Measurements from ENCODE around the gene HEXA. TPM values are rescaled to one million over a fixed set of nuclear protein-coding genes. Genes with fewer than 3 reads are reported as not detected.
A peak's percentile ranks its signal among the peaks of the same experiment; 100 is the strongest.

Gene HEXA
- total RNA-seq, 1 donor from 2014 or later = 63.2 TPM

- no peaks in the 10 kb centered on the region for H3K9me3 Mint-ChIP-seq
- peaks cover 3% of the 10 kb centered on the region for H3K36me3 Mint-ChIP-seq (ENCODE audit: low read depth)
- H3K27me3 Mint-ChIP-seq (ENCODE audit: low read depth) = no peaks in the 10 kb centered on the region
- TF ChIP-seq CTCF (conservative IDR thresholded peaks at IDR 0.05) = no peak
- H3K4me1 Mint-ChIP-seq = no peaks in the 10 kb centered on the region
- H3K4me3 Mint-ChIP-seq = no peak overlapping the region
- no peak overlapping the region for H3K27ac Mint-ChIP-seq (ENCODE audit: unreplicated experiment)
- DNase-seq (ENCODE audit: low read depth, low spot score) = no peak
These were observed 30.5 kb downstream of the HEXA start for GRCh38 chr15:72345280-72345679.

GRCh38 chr15:72344602-72345001, 31.2 kb downstream of the HEXA start:
- no peak overlapping the region for H3K27ac Mint-ChIP-seq (ENCODE audit: unreplicated experiment)
- no peak for TF ChIP-seq CTCF (conservative IDR thresholded peaks at IDR 0.05)
- no peaks in the 10 kb centered on the region for H3K27me3 Mint-ChIP-seq (ENCODE audit: low read depth)
- peaks cover 3% of the 10 kb centered on the region for H3K36me3 Mint-ChIP-seq (ENCODE audit: low read depth)
- no peak overlapping the region for H3K4me3 Mint-ChIP-seq
- H3K9me3 Mint-ChIP-seq = no peaks in the 10 kb centered on the region
- H3K4me1 Mint-ChIP-seq = no peaks in the 10 kb centered on the region
- DNase-seq (ENCODE audit: low read depth, low spot score) = no peak

GRCh38 chr15:72342385-72342784, 33.4 kb downstream of the HEXA start:
- peak; percentile 50 for TF ChIP-seq CTCF (conservative IDR thresholded peaks at IDR 0.05)
- Mint-ChIP-seq H3K9me3 (no peaks in the 10 kb centered on the region), H3K36me3 (ENCODE audit: low read depth) (peaks cover 3% of the 10 kb centered on the region), H3K27ac (ENCODE audit: unreplicated experiment) (no peak overlapping the region), H3K27me3 (ENCODE audit: low read depth) (no peaks in the 10 kb centered on the region), H3K4me1 (no peaks in the 10 kb centered on the region), H3K4me3 (no peak overlapping the region)
- DNase-seq (ENCODE audit: low read depth, low spot score) = no peak

GRCh38 chr15:72341361-72341760, 34.5 kb downstream of the HEXA start:
- no peaks in the 10 kb centered on the region for H3K9me3 Mint-ChIP-seq
- H3K4me1 Mint-ChIP-seq = no peaks in the 10 kb centered on the region
- DNase-seq (ENCODE audit: low read depth, low spot score) = peak; percentile 28
- H3K27me3 Mint-ChIP-seq (ENCODE audit: low read depth) = no peaks in the 10 kb centered on the region
- H3K4me3 Mint-ChIP-seq = no peak overlapping the region
- TF ChIP-seq CTCF (conservative IDR thresholded peaks at IDR 0.05) = peak; percentile 49
- peak overlapping the region; percentile 88 for H3K27ac Mint-ChIP-seq (ENCODE audit: unreplicated experiment)
- peaks cover 3% of the 10 kb centered on the region for H3K36me3 Mint-ChIP-seq (ENCODE audit: low read depth)

GRCh38 chr15:72340366-72340765, 35.4 kb downstream of the HEXA start:
- Mint-ChIP-seq H3K9me3 (no peaks in the 10 kb centered on the region), H3K27me3 (ENCODE audit: low read depth) (no peaks in the 10 kb centered on the region), H3K27ac (ENCODE audit: unreplicated experiment) (no peak overlapping the region), H3K36me3 (ENCODE audit: low read depth) (peaks cover 3% of the 10 kb centered on the region), H3K4me3 (no peak overlapping the region), H3K4me1 (no peaks in the 10 kb centered on the region)
- TF ChIP-seq CTCF (conservative IDR thresholded peaks at IDR 0.05) = no peak
- no peak for DNase-seq (ENCODE audit: low read depth, low spot score)

- no peak for TF ChIP-seq CTCF (conservative IDR thresholded peaks at IDR 0.05)
- H3K4me3 Mint-ChIP-seq = no peak overlapping the region
- H3K27me3 Mint-ChIP-seq (ENCODE audit: low read depth) = no peaks in the 10 kb centered on the region
- no peaks in the 10 kb centered on the region for H3K4me1 Mint-ChIP-seq
- no peaks in the 10 kb centered on the region for H3K36me3 Mint-ChIP-seq (ENCODE audit: low read depth)
- H3K27ac Mint-ChIP-seq (ENCODE audit: unreplicated experiment) = no peak overlapping the region
- no peaks in the 10 kb centered on the region for H3K9me3 Mint-ChIP-seq
- no peak for DNase-seq (ENCODE audit: low read depth, low spot score)
These were observed 36.0 kb downstream of the HEXA start for GRCh38 chr15:72339777-72340177.

Data from neural crest cell (in vitro differentiated cells).